SKM-1 (cell line): ENCODE data around the gene NOS3.

Experiments used
- DNase-seq: peaks from one replicate; lab custom pipeline; 2025; ENCODE audit not compliant: unreplicated experiment; lab: John Stamatoyannopoulos, UW

Gene NOS3

GRCh38 chr7:150951521-150951920, 39.3 kb upstream of the NOS3 start:
- no peak for DNase-seq

GRCh38 chr7:150952331-150953050, 38.3 kb upstream of the NOS3 start:
- no peak for DNase-seq

- no peak for DNase-seq
These were observed 37.5 kb upstream of the NOS3 start for GRCh38 chr7:150953061-150953997.

GRCh38 chr7:150954201-150954985, 36.4 kb upstream of the NOS3 start:
- no peak for DNase-seq

- DNase-seq: no peak
These were observed 35.8 kb upstream of the NOS3 start for GRCh38 chr7:150954986-150955518.

- no peak for DNase-seq
These were observed 35.1 kb upstream of the NOS3 start for GRCh38 chr7:150955519-150956394.

GRCh38 chr7:150956395-150957132, 34.3 kb upstream of the NOS3 start:
- no peak for DNase-seq

GRCh38 chr7:150957133-150958020, 33.4 kb upstream of the NOS3 start:
- no peak for DNase-seq

GRCh38 chr7:150958062-150958552, 32.7 kb upstream of the NOS3 start:
- no peak for DNase-seq

GRCh38 chr7:150958597-150958996, 32.2 kb upstream of the NOS3 start:
- no peak for DNase-seq

GRCh38 chr7:150959081-150959480, 31.7 kb upstream of the NOS3 start:
- DNase-seq: no peak

GRCh38 chr7:150959739-150960734, 30.8 kb upstream of the NOS3 start:
- no peak for DNase-seq

- no peak for DNase-seq
These were observed 29.1 kb upstream of the NOS3 start for GRCh38 chr7:150961510-150962289.

- no peak for DNase-seq
These were observed 28.6 kb upstream of the NOS3 start for GRCh38 chr7:150962290-150962552.

- no peak for DNase-seq
These were observed 28.0 kb upstream of the NOS3 start for GRCh38 chr7:150962553-150963399.
